HG03139 (cell line): Measurements from ENCODE around the gene CLTA.
A peak's percentile ranks its signal among the peaks of the same experiment; 100 is the strongest.
"Not testable (repeated sequence)": the region's sequence is repeated elsewhere in the genome, so short reads cannot be mapped to it uniquely, and the experiment has no call there.

Experiments used
- ATAC-seq: cut with Tn5 transposase; IDR thresholded peaks from one replicate; pipeline ENCODE4 v1.9.1; 2021; ENCODE audit not compliant: unreplicated experiment

The CLTA gene

DNA sequence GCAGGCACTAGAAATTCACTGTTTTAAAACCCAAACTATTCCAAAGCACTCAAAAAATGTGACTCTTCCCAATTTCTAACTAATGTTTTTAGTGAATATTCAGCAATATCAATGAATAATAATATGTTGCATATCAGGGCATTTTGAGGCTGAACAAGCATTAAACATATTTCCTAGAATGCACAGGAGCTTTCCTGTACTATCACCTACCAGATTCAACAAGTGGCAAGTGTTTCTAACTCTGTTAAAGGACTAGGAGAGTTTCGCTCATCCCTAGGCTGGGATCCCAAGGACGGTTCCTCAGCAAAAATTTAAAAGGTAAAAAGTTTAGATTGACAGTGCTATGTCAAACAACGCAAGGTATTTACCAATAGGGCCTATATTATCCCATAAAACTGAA, 46.5 kb downstream of the CLTA start:
- no peak for ATAC-seq

DNA sequence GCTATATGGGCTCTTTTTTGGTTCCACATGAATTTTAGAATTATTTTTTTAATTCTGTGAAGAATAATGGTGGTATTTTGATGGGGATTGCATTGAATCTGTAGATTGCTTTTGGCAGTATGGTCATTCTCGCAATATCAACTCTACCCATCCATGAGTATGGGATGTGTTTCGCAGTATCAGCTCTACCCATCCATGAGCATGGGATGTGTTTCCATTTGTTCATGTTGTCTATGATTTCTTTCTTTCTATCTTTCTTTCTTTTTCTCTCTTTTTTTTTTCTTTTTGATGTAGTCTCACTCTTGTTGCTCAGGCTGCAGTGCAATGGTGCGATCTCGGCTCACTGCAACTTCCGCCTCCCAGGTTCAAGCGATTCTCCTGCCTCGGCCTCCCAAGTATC, 48.5 kb downstream of the CLTA start:
- not testable (repeated sequence) for ATAC-seq

DNA sequence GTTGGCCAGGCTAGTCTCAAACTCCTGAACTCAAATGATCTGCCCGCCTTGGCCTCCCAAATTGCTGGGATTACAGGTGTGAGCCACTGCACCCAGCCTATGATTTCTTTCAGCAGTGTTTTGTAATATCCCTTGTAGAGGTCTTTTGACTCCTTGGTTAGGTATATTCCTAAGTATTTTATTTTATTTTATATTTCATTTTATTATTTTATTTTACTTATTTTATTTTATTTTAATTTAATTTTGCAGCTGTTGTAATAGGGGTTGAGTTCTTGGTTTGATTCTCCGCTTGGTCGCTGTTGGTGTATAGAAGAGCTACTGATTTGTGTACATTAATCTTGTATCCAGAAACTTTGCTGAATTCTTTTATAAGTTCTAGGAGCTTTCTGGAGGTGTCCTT, 49.0 kb downstream of the CLTA start:
- ATAC-seq, result not testable (repeated sequence)

DNA sequence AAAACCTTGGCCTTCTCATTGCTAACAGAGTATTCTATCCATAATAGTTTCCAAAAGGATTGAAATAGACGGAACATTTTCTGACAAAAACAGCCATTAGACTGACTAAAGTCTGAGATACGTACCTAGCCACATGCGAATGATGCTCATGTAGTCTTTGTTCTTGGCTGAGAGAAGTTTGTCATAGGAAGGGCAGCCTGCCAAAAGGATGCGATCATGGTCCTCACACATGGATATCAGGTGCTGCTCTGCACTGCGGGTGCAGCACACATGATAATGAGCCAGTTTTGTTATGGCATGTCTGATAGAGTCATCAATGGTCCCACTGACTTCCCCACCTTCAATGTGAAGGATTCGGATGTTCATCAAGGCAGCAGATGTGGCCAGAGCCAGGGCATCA, 55.2 kb downstream of the CLTA start:
- no peak for ATAC-seq

GRCh38 chr9:36247356-36247755, 56.6 kb downstream of the CLTA start:
- no peak for ATAC-seq

- not testable (repeated sequence) for ATAC-seq
Measured at GRCh38 chr9:36248061-36248460, 57.3 kb downstream of the CLTA start.

DNA sequence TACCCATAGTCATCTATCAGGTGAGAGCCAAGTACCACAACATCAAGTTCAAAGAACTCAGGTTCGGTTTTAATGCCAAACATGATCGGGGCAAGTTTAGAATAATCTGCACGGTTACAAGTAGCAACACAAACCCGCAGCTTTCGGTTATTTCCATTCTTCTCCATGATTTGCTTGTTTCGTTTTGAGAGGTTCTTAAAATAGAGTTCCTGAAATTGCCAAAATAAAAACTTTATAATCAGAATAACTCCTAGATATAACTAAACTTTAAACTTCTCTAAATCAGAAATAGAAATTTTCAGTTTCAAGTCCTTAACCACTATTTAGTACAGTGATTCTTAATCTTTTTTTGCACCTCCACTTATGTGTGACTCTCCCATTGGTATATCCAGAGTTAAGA, 58.5 kb downstream of the CLTA start:
- ATAC-seq, result no peak

GRCh38 chr9:36250079-36250478, 59.4 kb downstream of the CLTA start:
- ATAC-seq, result no peak

GRCh38 chr9:36251428-36251827, 60.7 kb downstream of the CLTA start:
- ATAC-seq, result no peak

- peak; percentile 90 for ATAC-seq
Measured at GRCh38 chr9:36258208-36258995, 67.7 kb downstream of the CLTA start, which contains the start of gene GNE. Gene GNE (minus strand): TSS chr9:36258448. CDS start chr9:36249355, 9,093 bp downstream.

GRCh38 chr9:36258996-36259533, 68.3 kb downstream of the CLTA start:
- ATAC-seq, result no peak
